Hematopoietic multipotent progenitor cell treated with erythropoietin and hydrocortisone succinate and interleukin-3 and kit ligand, for 6 days (in vitro differentiated cells): Measurements from ENCODE around the gene OR51E1.
A peak's percentile ranks its signal among the peaks of the same experiment; 100 is the strongest.

Experiments
- DNase-seq: peaks from one replicate; pipeline ENCODE4 v3.0.0-alpha.2; 2015

The OR51E1 gene

GRCh38 chr11:4643682-4644081, at the start of gene OR51E1:
TSS of gene OR51E1 (plus strand) at chr11:4643982. CDS start at chr11:4652527, 8,545 bp downstream.
- no peak for DNase-seq

- no peak for DNase-seq
Observed at GRCh38 chr11:4605057-4605456, 38.7 kb upstream of the OR51E1 start.

GRCh38 chr11:4606231-4607015, 37.4 kb upstream of the OR51E1 start:
- peak; percentile 27 for DNase-seq

GRCh38 chr11:4607096-4607495, 36.7 kb upstream of the OR51E1 start:
- peak; percentile 20 for DNase-seq

GRCh38 chr11:4607781-4608666, 35.8 kb upstream of the OR51E1 start, which contains the start of gene TRIM68:
TSS of gene TRIM68 (minus strand) at chr11:4608231. CDS start at chr11:4605504, 2,727 bp downstream.
- DNase-seq, result peak; percentile 97

GRCh38 chr11:4610258-4610935, 33.4 kb upstream of the OR51E1 start:
- DNase-seq, result no peak

GRCh38 chr11:4611986-4612385, 31.8 kb upstream of the OR51E1 start:
- DNase-seq, result no peak

- no peak for DNase-seq
Observed at GRCh38 chr11:4615856-4616444, 27.8 kb upstream of the OR51E1 start.

- no peak for DNase-seq
Observed at GRCh38 chr11:4619514-4619913, 24.3 kb upstream of the OR51E1 start.

GRCh38 chr11:4626207-4627099, 17.3 kb upstream of the OR51E1 start:
- peak; percentile 92 for DNase-seq

GRCh38 chr11:4636136-4636535, 7.6 kb upstream of the OR51E1 start:
- DNase-seq, result no peak

GRCh38 chr11:4636962-4637661, 6.7 kb upstream of the OR51E1 start, which contains the start of gene OR51D1:
TSS of gene OR51D1 (plus strand) at chr11:4637477. CDS start at chr11:4639791, 2,314 bp downstream.
- peak; percentile 84 for DNase-seq

- no peak for DNase-seq
Observed at GRCh38 chr11:4637662-4638047, 6.1 kb upstream of the OR51E1 start.

- no peak for DNase-seq
Observed at GRCh38 chr11:4639931-4640330, 3.9 kb upstream of the OR51E1 start.

GRCh38 chr11:4641501-4641900, 2.3 kb upstream of the OR51E1 start:
- DNase-seq, result no peak

GRCh38 chr11:4642043-4642442, 1.7 kb upstream of the OR51E1 start:
- DNase-seq, result no peak

- DNase-seq, result no peak
Observed at GRCh38 chr11:4643076-4643475, 706 bp upstream of the OR51E1 start.

GRCh38 chr11:4644233-4644632, 451 bp downstream of the OR51E1 start:
- no peak for DNase-seq

GRCh38 chr11:4645974-4646373, 2.2 kb downstream of the OR51E1 start:
- no peak for DNase-seq

- DNase-seq, result no peak
Observed at GRCh38 chr11:4647766-4648165, 4.0 kb downstream of the OR51E1 start.
